Measurements from ENCODE around the gene IFNA5. TPM values are rescaled to one million over a fixed set of nuclear protein-coding genes. Genes with fewer than 3 reads are reported as not detected.

Gene IFNA5
- not detected in 2 replicates for total RNA-seq (2014; rRNA removed; shearing (Covaris generic))

DNA sequence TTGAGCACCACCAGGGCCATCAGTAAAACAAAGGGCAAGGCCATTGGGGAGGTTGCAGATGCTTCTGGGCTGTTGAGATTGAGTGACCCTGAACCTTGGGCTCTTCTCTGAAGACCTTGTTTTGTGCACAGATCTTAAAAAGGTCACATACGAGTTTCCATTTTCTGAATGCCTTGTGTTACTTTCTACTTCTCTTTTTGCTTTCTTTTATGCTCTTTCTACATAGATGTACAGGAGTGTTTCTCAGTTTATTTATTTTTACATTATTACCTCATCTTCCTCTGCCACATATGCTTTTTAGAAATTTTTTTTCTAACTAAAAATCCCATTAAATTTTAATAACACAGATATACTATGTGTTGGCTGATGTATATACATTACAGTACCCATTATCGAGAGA is at the start of gene IFNA5:
TSS of gene IFNA5 (minus strand) at position 101 of the 400 bp plus-strand sequence. CDS start at position 44, 57 bp downstream.
- no peaks in the 10 kb centered on the region for H3K27me3 ChIP-seq (replicated peaks)
- H3K36me3 ChIP-seq = no peaks in the 10 kb centered on the region
- H3K9me3 ChIP-seq (replicated peaks) = no peaks in the 10 kb centered on the region
- H3K4me1 ChIP-seq (replicated peaks) = no peaks in the 10 kb centered on the region
- DNase-seq (ENCODE audit: low read depth in 1 of 2, low spot score in 2 of 2) = no peak
- no peak within 1 kb of the TSS for H3K4me3 ChIP-seq
- H3K27ac ChIP-seq = no peak within 1 kb of the TSS

- Histone ChIP-seq H3K9me3 (replicated peaks) (no peaks in the 10 kb centered on the region), H3K4me3 (no peak within 1 kb of the TSS), H3K27me3 (replicated peaks) (no peaks in the 10 kb centered on the region), H3K27ac (no peak within 1 kb of the TSS), H3K36me3 (no peaks in the 10 kb centered on the region), H3K4me1 (replicated peaks) (no peaks in the 10 kb centered on the region)
- no peak for DNase-seq (ENCODE audit: low read depth in 1 of 2, low spot score in 2 of 2)
These were observed 45.7 kb upstream of the IFNA5 start, which contains the start of gene IFNA6 for GRCh38 chr9:21350787-21351186. Gene IFNA6 (minus strand): TSS chr9:21350887. CDS start chr9:21350887, 0 bp downstream.

DNA sequence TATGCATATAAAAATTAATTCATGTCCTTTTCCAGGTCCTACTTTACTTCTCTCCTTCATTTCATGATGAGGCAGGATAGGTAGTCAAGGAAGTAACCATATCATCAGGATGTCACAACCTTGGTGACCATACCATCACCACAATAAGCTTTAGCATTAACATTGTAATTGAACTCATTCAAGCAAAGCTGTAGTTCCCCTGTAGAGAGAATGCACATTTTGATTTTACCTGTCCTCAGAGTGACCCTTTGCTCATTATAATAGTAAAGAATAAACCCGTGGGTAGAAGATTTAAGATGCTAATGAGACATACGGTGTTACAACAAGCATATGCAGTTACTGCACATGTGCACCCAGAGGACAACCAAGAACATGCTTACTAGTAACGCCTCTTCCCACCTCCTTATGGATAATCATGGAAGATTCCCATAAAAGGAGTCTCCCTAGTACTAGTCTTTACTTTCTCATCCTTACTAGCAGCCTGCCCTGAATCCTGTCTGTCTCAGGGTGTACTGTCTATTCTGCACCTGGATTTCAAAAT is 43.4 kb upstream of the IFNA5 start:
- Histone ChIP-seq H3K27me3 (replicated peaks) (no peaks in the 10 kb centered on the region), H3K9me3 (replicated peaks) (no peaks in the 10 kb centered on the region), H3K36me3 (no peaks in the 10 kb centered on the region), H3K4me3 (no peak overlapping the region), H3K4me1 (replicated peaks) (no peaks in the 10 kb centered on the region), H3K27ac (no peak overlapping the region)
- DNase-seq (ENCODE audit: low read depth in 1 of 2, low spot score in 2 of 2) = no peak

GRCh38 chr9:21340735-21341134 is 35.6 kb upstream of the IFNA5 start:
- Histone ChIP-seq H3K27ac (no peak overlapping the region), H3K36me3 (no peaks in the 10 kb centered on the region), H3K27me3 (replicated peaks) (no peaks in the 10 kb centered on the region), H3K4me3 (no peak overlapping the region), H3K9me3 (replicated peaks) (no peaks in the 10 kb centered on the region), H3K4me1 (replicated peaks) (no peaks in the 10 kb centered on the region)
- no peak for DNase-seq (ENCODE audit: low read depth in 1 of 2, low spot score in 2 of 2)

- Histone ChIP-seq H3K4me1 (replicated peaks) (peaks cover 5% of the 10 kb centered on the region), H3K27ac (no peak overlapping the region), H3K9me3 (replicated peaks) (no peaks in the 10 kb centered on the region), H3K27me3 (replicated peaks) (no peaks in the 10 kb centered on the region), H3K4me3 (no peak overlapping the region), H3K36me3 (peaks cover 20% of the 10 kb centered on the region)
- DNase-seq (ENCODE audit: low read depth in 1 of 2, low spot score in 2 of 2) = no peak
These were observed 31.3 kb upstream of the IFNA5 start for GRCh38 chr9:21336457-21336856.

- Histone ChIP-seq H3K36me3 (peaks cover 21% of the 10 kb centered on the region), H3K9me3 (replicated peaks) (no peaks in the 10 kb centered on the region), H3K4me1 (replicated peaks) (peaks cover 5% of the 10 kb centered on the region), H3K4me3 (peak within 1 kb of the TSS; percentile 88), H3K27ac (peak within 1 kb of the TSS; percentile 93), H3K27me3 (replicated peaks) (no peaks in the 10 kb centered on the region)
- DNase-seq (ENCODE audit: low read depth in 1 of 2, low spot score in 2 of 2) = peak; percentile 72 to 85
These were observed 29.9 kb upstream of the IFNA5 start, which contains the start of gene KLHL9 for GRCh38 chr9:21334701-21335632. Gene KLHL9 (minus strand): TSS chr9:21335404. CDS start chr9:21334859, 545 bp downstream.

DNA sequence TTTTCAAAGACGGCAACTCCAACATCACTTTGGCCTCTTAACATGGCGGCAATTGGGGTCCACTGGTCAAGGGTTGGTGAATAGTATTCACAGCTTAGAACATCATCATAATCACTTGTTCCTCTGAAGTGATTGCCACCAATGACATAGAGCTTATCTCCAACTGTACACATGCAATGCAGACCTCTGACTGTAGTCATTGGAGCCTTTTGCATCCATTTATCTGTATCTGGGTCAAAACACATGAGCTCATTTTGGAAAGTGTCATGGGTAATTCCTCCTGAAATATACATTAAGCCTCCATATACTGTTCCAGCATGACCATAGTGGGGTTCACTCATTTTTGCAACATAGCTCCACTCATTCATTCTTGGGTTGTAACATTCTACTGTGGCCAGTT is 28.1 kb upstream of the IFNA5 start:
- Histone ChIP-seq H3K27me3 (replicated peaks) (no peaks in the 10 kb centered on the region), H3K27ac (no peak overlapping the region), H3K4me1 (replicated peaks) (peaks cover 5% of the 10 kb centered on the region), H3K36me3 (peaks cover 23% of the 10 kb centered on the region), H3K9me3 (replicated peaks) (no peaks in the 10 kb centered on the region), H3K4me3 (no peak overlapping the region)
- DNase-seq (ENCODE audit: low read depth in 1 of 2, low spot score in 2 of 2) = no peak

- Histone ChIP-seq H3K9me3 (replicated peaks) (no peaks in the 10 kb centered on the region), H3K4me3 (no peak overlapping the region), H3K4me1 (replicated peaks) (peaks cover 5% of the 10 kb centered on the region), H3K27ac (no peak overlapping the region), H3K27me3 (replicated peaks) (no peaks in the 10 kb centered on the region), H3K36me3 (peaks cover 23% of the 10 kb centered on the region)
- no peak for DNase-seq (ENCODE audit: low read depth in 1 of 2, low spot score in 2 of 2)
These were observed 26.7 kb upstream of the IFNA5 start for GRCh38 chr9:21331676-21332402.

DNA sequence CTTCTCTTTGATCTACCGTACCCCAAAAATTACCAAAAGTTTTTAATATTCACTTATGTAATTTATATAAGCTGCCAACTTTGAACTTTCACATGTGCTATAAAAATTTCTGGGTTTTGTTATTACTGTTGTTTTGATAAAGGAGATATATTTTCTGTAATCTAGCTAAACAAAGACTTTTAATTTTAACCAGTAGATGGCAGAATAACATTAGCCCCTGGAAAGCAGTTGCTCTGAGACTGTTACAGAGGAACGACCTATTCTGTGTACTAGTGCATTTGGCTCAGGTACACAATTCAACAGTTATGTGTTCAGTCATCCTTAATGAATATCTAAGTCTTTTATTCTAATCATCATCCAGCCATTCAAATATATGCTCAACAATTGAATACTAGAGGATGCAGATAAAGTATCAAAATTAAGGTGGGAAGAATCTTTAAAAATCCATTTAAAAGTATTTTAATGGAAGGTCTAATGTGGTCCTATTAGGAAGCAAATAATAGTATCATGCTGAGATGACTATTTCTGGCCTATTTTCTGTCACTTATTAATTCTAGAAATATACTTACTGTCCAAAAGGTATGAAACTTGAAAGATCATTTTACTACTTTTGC is 21.5 kb upstream of the IFNA5 start:
- Histone ChIP-seq H3K4me3 (no peak overlapping the region), H3K27ac (no peak overlapping the region), H3K27me3 (replicated peaks) (no peaks in the 10 kb centered on the region), H3K36me3 (peaks cover 12% of the 10 kb centered on the region), H3K9me3 (replicated peaks) (no peaks in the 10 kb centered on the region), H3K4me1 (replicated peaks) (no peaks in the 10 kb centered on the region)
- peak in 1 of 2 experiments; percentile 3 for DNase-seq (ENCODE audit: low read depth in 1 of 2, low spot score in 2 of 2)

GRCh38 chr9:21324047-21324446 is 18.9 kb upstream of the IFNA5 start:
- Histone ChIP-seq H3K27me3 (replicated peaks) (no peaks in the 10 kb centered on the region), H3K9me3 (replicated peaks) (no peaks in the 10 kb centered on the region), H3K4me1 (replicated peaks) (no peaks in the 10 kb centered on the region), H3K4me3 (no peak overlapping the region), H3K36me3 (peaks cover 9% of the 10 kb centered on the region; the same call in 1 of the 2 replicates), H3K27ac (no peak overlapping the region)
- no peak for DNase-seq (ENCODE audit: low read depth in 1 of 2, low spot score in 2 of 2)

- Histone ChIP-seq H3K36me3 (peaks cover 9% of the 10 kb centered on the region; the same call in 1 of the 2 replicates), H3K4me3 (no peak overlapping the region), H3K27ac (no peak overlapping the region), H3K27me3 (replicated peaks) (no peaks in the 10 kb centered on the region), H3K4me1 (replicated peaks) (no peaks in the 10 kb centered on the region), H3K9me3 (replicated peaks) (no peaks in the 10 kb centered on the region)
- DNase-seq (ENCODE audit: low read depth in 1 of 2, low spot score in 2 of 2) = no peak
These were observed 17.9 kb upstream of the IFNA5 start for GRCh38 chr9:21322911-21323461.

- H3K4me1 ChIP-seq (replicated peaks) = no peaks in the 10 kb centered on the region
- peaks cover 9% of the 10 kb centered on the region; the same call in 1 of the 2 replicates for H3K36me3 ChIP-seq
- H3K27ac ChIP-seq = no peak overlapping the region
- no peak for DNase-seq (ENCODE audit: low read depth in 1 of 2, low spot score in 2 of 2)
- H3K27me3 ChIP-seq (replicated peaks) = no peaks in the 10 kb centered on the region
- H3K4me3 ChIP-seq = no peak overlapping the region
- no peaks in the 10 kb centered on the region for H3K9me3 ChIP-seq (replicated peaks)
These were observed 15.4 kb upstream of the IFNA5 start for GRCh38 chr9:21320465-21320864.

Measured in SJSA1 (cell line).